Measurements from ENCODE around the gene ANKRD10.
"Not testable (repeated sequence)": the region's sequence is repeated elsewhere in the genome, so short reads cannot be mapped to it uniquely, and the experiment has no call there.

ANKRD10 gene

DNA sequence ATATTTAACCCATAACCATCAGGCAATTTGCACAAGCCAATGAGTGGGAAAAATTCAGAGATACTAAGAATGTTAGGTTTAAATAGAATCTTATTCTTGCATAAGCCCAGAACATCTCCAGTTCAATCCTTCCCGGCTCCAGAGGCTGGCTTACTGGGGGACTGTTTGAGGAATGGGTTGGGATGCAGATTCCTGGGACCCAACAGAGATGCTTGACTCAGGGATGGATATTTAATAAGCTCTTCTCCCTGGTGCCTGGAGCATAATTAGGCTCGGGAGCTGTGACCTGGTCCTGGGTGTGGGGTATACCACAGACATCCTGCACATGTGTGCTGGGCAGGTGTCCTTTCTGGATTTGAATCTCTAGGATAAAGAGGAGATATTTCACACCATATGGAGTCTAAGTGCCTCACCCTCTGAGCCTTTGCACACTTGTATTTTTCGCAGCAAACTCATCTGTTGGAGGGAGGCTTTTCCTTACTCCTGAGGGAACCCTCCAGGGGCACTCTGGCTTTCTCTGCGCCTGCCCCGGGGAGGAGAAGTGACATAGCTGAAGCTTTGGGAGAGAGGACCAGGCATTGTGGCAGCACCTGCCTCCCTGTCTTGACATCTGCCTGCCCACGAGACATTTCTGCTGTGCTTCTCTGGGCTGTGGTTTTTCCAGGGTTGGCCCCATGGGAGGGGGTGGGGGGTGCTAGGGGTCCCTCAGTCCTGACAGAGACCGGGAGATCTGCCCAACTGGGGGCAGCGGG lies 36.1 kb upstream of the ANKRD10 start:
- no peak for DNase-seq
- H3K36me3 ChIP-seq, result no peaks in the 10 kb centered on the region
- H3K27me3 ChIP-seq, result peaks cover 11% of the 10 kb centered on the region
- H3K9me3 ChIP-seq, result no peaks in the 10 kb centered on the region
- TF ChIP-seq, protein P1, sequence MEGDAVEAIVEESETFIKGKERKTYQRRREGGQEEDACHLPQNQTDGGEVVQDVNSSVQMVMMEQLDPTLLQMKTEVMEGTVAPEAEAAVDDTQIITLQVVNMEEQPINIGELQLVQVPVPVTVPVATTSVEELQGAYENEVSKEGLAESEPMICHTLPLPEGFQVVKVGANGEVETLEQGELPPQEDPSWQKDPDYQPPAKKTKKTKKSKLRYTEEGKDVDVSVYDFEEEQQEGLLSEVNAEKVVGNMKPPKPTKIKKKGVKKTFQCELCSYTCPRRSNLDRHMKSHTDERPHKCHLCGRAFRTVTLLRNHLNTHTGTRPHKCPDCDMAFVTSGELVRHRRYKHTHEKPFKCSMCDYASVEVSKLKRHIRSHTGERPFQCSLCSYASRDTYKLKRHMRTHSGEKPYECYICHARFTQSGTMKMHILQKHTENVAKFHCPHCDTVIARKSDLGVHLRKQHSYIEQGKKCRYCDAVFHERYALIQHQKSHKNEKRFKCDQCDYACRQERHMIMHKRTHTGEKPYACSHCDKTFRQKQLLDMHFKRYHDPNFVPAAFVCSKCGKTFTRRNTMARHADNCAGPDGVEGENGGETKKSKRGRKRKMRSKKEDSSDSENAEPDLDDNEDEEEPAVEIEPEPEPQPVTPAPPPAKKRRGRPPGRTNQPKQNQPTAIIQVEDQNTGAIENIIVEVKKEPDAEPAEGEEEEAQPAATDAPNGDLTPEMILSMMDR (IDR thresholded peaks at IDR 0.05; ENCODE audit: low read depth, low read length), result no peak
- H3K4me3 ChIP-seq (ENCODE audit: low read depth, low read length), result no peak overlapping the region
- no peaks in the 10 kb centered on the region for H3K4me1 ChIP-seq

GRCh38 chr13:110950356-110950755 lies 35.5 kb upstream of the ANKRD10 start:
- Histone ChIP-seq H3K4me1 (no peaks in the 10 kb centered on the region), H3K36me3 (no peaks in the 10 kb centered on the region), H3K9me3 (no peaks in the 10 kb centered on the region), H3K27me3 (peaks cover 11% of the 10 kb centered on the region), H3K4me3 (ENCODE audit: low read depth, low read length) (no peak overlapping the region)
- DNase-seq, result no peak
- TF ChIP-seq, protein P1 (IDR thresholded peaks at IDR 0.05; ENCODE audit: low read depth, low read length), result no peak

DNA sequence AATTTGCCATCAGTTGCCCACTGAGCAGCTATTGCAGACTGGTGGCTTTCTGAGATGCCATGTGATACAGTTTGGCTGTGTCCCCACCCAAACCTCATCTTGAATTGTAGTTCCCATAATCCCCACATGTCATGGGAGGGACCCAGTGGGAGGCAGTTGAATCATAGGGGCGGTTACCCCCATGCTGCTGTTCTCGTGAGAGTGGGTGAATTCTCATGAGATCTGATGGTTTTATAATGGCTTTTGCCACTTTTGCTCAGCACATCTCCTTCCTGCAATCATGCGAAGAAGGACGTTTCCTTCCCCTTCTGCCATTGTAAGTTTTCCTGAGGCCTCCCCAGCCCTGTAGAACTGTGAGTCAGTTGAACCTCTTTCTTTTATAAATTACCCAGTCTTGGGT lies 34.8 kb upstream of the ANKRD10 start:
- Histone ChIP-seq H3K4me1 (no peaks in the 10 kb centered on the region), H3K9me3 (no peaks in the 10 kb centered on the region), H3K27me3 (peaks cover 11% of the 10 kb centered on the region), H3K4me3 (ENCODE audit: low read depth, low read length) (no peak overlapping the region), H3K36me3 (no peaks in the 10 kb centered on the region)
- DNase-seq, result no peak
- TF ChIP-seq, protein P1 (IDR thresholded peaks at IDR 0.05; ENCODE audit: low read depth, low read length), result no peak

DNA sequence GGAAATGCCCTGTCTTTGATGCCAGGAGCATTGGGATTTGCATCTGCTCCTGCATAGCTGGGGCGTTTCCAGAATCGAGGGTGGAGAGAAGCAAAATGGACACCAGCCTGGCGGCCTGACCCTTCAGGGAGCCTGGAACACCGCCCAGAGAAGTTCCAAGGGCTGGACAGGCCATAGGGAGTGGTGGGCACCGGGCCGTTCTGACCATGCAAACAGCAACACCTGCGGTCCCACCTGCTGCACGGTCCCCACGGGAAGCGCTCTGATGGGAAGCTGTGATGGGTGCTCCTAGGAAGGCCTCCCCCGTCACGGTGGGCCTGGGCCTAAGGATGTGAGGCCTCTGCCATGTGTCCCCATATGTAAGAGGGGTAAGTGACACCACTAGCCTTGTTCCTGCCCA lies 34.2 kb upstream of the ANKRD10 start:
- no peaks in the 10 kb centered on the region for H3K4me1 ChIP-seq
- TF ChIP-seq, protein P1 (IDR thresholded peaks at IDR 0.05; ENCODE audit: low read depth, low read length), result no peak
- H3K36me3 ChIP-seq, result no peaks in the 10 kb centered on the region
- no peaks in the 10 kb centered on the region for H3K9me3 ChIP-seq
- peaks cover 11% of the 10 kb centered on the region for H3K27me3 ChIP-seq
- DNase-seq, result no peak
- H3K4me3 ChIP-seq (ENCODE audit: low read depth, low read length), result no peak overlapping the region

DNA sequence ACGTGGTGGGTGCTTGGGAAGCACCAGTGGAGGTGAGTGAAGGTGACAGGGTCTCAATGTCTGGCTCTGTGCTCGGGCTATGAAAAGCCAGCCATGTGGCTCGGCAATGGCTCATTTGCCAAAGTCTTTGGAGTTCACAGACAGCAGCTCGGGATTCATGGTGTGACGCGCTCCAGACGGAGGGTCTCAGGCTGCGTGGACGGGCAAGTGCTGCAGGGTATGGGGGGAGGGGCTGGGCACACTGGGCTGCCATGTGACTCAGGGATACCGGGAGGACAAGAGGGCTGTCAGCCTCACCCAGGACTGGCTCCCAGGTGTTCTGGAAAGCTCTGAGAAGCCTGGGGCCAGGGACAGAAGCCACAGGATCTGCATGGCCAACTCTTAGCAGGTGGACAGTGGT lies 32.5 kb upstream of the ANKRD10 start:
- not testable (repeated sequence) for H3K4me1 ChIP-seq; H3K4me3 ChIP-seq (ENCODE audit: low read depth, low read length); H3K36me3 ChIP-seq; DNase-seq; H3K9me3 ChIP-seq
- peaks cover 11% of the 10 kb centered on the region for H3K27me3 ChIP-seq

GRCh38 chr13:110945928-110946570 lies 31.2 kb upstream of the ANKRD10 start:
- Histone ChIP-seq H3K36me3 (no peaks in the 10 kb centered on the region), H3K4me1 (no peaks in the 10 kb centered on the region)

More at GRCh38 chr13:110945928-110946570, 31.2 kb upstream of the ANKRD10 start:
- H3K4me3 ChIP-seq (ENCODE audit: low read depth, low read length), result no peak overlapping the region
- peaks cover 7% of the 10 kb centered on the region for H3K27me3 ChIP-seq
- DNase-seq, result no peak
- no peaks in the 10 kb centered on the region for H3K9me3 ChIP-seq
- TF ChIP-seq, protein P1 (IDR thresholded peaks at IDR 0.05; ENCODE audit: low read depth, low read length), result no peak
